ENCODE measurements around the gene ARL6IP4.

GRCh38 chr12:122996621-122997342, 16.3 kb downstream of the ARL6IP4 start:
- TF ChIP-seq CTCF (IDR thresholded peaks at IDR 0.05) (no peak), EP300 (IDR thresholded peaks at IDR 0.05) (no peak)
